ENCODE data around the gene ME2.
"Not testable (repeated sequence)": the region's sequence is repeated elsewhere in the genome, so short reads cannot be mapped to it uniquely, and the experiment has no call there.

GRCh38 chr18:50945918-50946317, 67.0 kb downstream of the ME2 start:
- not testable (repeated sequence) for TF ChIP-seq TARDBP (IDR thresholded peaks at IDR 0.05); NFRKB (IDR thresholded peaks at IDR 0.05); ARNT (IDR thresholded peaks at IDR 0.05); FOXA1 (IDR thresholded peaks at IDR 0.05); FOXM1 (IDR thresholded peaks at IDR 0.05; ENCODE audit: borderline replicate concordance); SP1 (IDR thresholded peaks at IDR 0.05); SUZ12 (IDR thresholded peaks at IDR 0.05); BHLHE40 (IDR thresholded peaks at IDR 0.05; ENCODE audit: borderline replicate concordance)
- TF ChIP-seq, protein P1, sequence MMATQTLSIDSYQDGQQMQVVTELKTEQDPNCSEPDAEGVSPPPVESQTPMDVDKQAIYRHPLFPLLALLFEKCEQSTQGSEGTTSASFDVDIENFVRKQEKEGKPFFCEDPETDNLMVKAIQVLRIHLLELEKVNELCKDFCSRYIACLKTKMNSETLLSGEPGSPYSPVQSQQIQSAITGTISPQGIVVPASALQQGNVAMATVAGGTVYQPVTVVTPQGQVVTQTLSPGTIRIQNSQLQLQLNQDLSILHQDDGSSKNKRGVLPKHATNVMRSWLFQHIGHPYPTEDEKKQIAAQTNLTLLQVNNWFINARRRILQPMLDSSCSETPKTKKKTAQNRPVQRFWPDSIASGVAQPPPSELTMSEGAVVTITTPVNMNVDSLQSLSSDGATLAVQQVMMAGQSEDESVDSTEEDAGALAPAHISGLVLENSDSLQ (IDR thresholded peaks at IDR 0.05): not testable (repeated sequence)

Data from HEK293T (cell line).